Measurements from ENCODE around the gene HSPB7.

DNA sequence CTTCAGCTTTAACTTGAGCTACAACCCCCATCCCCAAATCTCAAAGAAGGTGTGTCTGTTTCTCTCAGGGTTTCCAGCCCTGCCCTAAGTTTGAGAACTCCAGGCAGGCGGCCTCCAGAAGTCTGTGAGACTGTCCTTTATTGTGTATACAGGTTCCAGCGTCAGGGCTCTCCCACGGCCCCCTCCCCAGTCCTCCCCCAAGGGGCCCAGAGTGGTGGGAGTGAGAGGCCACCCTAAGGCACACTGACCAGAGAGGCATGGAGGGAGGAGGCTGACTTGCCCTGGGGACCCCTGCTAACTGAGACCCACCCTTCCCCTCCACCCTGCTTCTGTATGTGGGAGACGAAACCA lies 4.0 kb downstream of the HSPB7 start:
- no peak for TF ChIP-seq POLR2A (IDR thresholded peaks at IDR 0.05)
- no peak for TF ChIP-seq CTCF (IDR thresholded peaks at IDR 0.05)

Measured in vagina (tissue), 2 donors.